ENCODE results near the gene EFNA2.
"Not testable (repeated sequence)": the region's sequence is repeated elsewhere in the genome, so short reads cannot be mapped to it uniquely, and the experiment has no call there.

Gene EFNA2

GRCh38 chr19:1300744-1301490 is 15.2 kb downstream of the EFNA2 start:
- no peak for DNase-seq

- DNase-seq, result no peak
Measured at GRCh38 chr19:1302533-1303239, 17.0 kb downstream of the EFNA2 start.

GRCh38 chr19:1304197-1304924 is 18.7 kb downstream of the EFNA2 start:
- no peak for DNase-seq

GRCh38 chr19:1305354-1305753 is 19.7 kb downstream of the EFNA2 start:
- DNase-seq, result not testable (repeated sequence)

GRCh38 chr19:1307320-1307719 is 21.6 kb downstream of the EFNA2 start:
- DNase-seq, result no peak

GRCh38 chr19:1307755-1308303 is 22.2 kb downstream of the EFNA2 start:
- no peak for DNase-seq

- DNase-seq, result no peak
Measured at GRCh38 chr19:1308718-1309117, 23.0 kb downstream of the EFNA2 start.

GRCh38 chr19:1309977-1310852 is 24.5 kb downstream of the EFNA2 start:
- no peak for DNase-seq

- DNase-seq, result no peak
Measured at GRCh38 chr19:1310853-1311180, 25.1 kb downstream of the EFNA2 start.

GRCh38 chr19:1311543-1312091 is 25.9 kb downstream of the EFNA2 start:
- no peak for DNase-seq

- DNase-seq, result no peak
Measured at GRCh38 chr19:1312767-1313694, 27.4 kb downstream of the EFNA2 start.

- DNase-seq, result no peak
Measured at GRCh38 chr19:1313695-1314613, 28.3 kb downstream of the EFNA2 start.

GRCh38 chr19:1315470-1316166 is 29.9 kb downstream of the EFNA2 start:
- DNase-seq, result peak in 1 of 2 donors; percentile 29

- no peak for DNase-seq
Measured at GRCh38 chr19:1316466-1316865, 30.8 kb downstream of the EFNA2 start.

GRCh38 chr19:1317274-1318003 is 31.8 kb downstream of the EFNA2 start:
- no peak for DNase-seq

- no peak for DNase-seq
Measured at GRCh38 chr19:1318678-1319471, 33.2 kb downstream of the EFNA2 start.

GRCh38 chr19:1320282-1320650 is 34.6 kb downstream of the EFNA2 start:
- not testable (repeated sequence) for DNase-seq

- DNase-seq, result no peak
Measured at GRCh38 chr19:1321539-1321938, 35.9 kb downstream of the EFNA2 start.

Measured in CD4-positive, alpha-beta T cell treated with Interferon alpha-2 for 1 hour (primary cell).